HG03066 (cell line): Measurements from ENCODE around the gene SSBP1.
"Not testable (repeated sequence)": the region's sequence is repeated elsewhere in the genome, so short reads cannot be mapped to it uniquely, and the experiment has no call there.

ENCODE experiments used
- ATAC-seq: cut with Tn5 transposase; IDR thresholded peaks from one replicate; pipeline ENCODE4 v1.9.1; 2021; ENCODE audit warnings: low read depth; ENCODE audit not compliant: unreplicated experiment

The SSBP1 gene

GRCh38 chr7:141708351-141708750 lies 29.8 kb upstream of the SSBP1 start, which contains the start of gene WEE2:
Gene WEE2 (plus strand): TSS chr7:141708353. CDS start chr7:141708759, 406 bp downstream.
- ATAC-seq: no peak

GRCh38 chr7:141709318-141709717 lies 28.8 kb upstream of the SSBP1 start:
- no peak for ATAC-seq

DNA sequence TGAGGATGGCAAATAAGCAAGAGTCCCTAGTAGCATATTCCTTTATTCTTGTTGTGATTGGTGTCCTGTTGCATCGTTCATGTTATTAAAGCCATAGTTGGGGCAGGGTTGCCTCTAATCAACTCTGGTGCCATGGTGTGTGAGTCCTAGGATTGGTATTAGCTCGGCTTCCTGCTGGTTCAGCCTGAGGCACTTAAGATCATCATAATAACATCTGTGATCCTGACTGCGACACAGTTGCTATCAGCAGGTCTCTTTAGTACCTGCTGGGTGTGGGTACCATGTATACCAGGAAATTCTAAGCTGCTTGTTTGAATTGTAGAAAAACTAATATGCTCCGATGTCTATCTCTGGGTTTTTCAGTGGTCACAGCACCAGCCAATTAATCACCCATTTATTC lies 28.4 kb upstream of the SSBP1 start:
- ATAC-seq: no peak

DNA sequence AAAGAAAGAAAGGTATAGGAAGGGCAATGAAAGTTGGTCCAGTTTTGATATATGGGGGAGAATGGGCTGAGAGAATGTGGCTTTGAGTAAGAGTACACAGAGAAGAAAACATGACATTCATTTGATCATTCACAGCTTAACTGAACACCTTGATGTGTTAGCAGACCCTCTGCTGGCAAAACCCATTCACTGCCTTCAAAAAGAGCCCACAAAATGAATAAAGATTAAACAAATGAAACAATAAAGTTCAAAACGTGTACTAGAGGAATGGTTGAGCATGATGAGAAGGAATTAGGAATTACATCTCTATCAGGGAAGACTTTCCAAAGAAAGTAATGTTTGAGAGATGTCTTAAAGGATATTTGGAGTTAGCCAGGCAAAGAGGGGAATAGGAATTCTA lies 27.9 kb upstream of the SSBP1 start:
- ATAC-seq: no peak

DNA sequence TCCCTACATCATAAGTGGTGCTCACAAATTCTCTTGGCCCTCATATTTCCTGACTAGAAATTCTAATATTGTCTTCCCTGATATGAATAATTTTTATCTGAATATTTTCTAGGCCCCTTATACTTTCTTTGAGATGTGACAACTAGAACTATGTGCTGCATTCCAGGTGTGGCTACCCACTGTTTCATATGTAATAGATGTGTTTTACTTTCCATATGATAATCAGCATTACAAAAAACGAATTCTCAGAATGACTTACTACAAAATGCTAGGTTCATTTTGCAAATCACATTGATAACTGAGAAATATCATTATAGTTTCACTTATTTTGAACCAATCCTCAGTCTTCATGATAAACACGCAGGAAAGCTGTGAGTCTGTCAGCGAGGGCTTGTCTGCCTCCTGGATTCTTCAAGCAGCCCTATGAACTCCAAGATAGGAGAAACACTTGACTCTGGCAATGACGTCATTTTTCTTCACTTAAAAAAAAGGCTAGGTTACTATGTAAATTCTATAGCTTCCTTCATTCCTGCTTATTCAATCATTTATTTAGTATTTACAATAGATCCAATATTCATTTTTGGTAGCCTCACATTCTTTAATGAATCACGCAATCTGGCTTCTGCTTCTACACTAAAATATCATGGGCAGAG lies 25.4 kb upstream of the SSBP1 start:
- ATAC-seq: no peak

- ATAC-seq: no peak
These were observed 24.3 kb upstream of the SSBP1 start for GRCh38 chr7:141713890-141714289.

DNA sequence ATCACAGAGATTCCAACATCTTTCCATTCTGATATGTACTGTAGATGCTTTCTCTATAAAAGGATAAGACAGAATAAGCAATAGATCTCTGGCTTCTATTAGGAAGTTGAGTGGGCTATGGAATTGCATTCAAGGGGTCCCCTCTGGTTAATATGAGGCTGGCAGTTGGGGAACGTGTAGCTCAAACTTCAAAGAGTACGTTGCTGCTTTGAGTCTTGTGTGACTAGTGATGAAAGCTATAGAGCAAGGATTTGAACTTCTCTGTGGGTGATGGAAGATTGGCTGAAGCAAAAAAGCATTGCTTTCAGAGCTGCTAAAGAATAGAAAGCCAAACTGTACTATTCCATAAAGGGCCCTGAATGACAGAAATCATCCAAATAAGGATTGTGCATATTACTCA lies 23.6 kb upstream of the SSBP1 start:
- no peak for ATAC-seq

DNA sequence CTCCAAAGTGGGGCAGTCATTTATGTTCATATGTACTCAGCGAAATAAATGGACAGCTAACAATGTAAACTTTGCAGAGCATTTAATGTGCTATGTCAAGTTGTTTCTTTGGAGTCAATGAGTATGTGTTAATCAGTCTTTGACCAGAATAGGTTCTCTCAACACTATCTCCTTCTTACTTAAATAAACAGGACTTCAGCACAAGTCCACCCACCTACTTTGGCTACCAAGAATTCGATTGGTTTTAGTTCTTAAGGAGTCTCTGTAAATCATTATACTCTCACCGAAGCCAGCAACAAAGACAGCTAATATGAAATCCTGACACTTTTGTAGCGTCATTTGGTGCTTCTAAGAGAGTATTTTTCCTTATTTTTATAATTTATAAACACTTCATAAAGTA lies 23.1 kb upstream of the SSBP1 start:
- no peak for ATAC-seq

- no peak for ATAC-seq
These were observed 22.1 kb upstream of the SSBP1 start for GRCh38 chr7:141715794-141716689.

- ATAC-seq: no peak
These were observed 20.7 kb upstream of the SSBP1 start for GRCh38 chr7:141717450-141717849.

DNA sequence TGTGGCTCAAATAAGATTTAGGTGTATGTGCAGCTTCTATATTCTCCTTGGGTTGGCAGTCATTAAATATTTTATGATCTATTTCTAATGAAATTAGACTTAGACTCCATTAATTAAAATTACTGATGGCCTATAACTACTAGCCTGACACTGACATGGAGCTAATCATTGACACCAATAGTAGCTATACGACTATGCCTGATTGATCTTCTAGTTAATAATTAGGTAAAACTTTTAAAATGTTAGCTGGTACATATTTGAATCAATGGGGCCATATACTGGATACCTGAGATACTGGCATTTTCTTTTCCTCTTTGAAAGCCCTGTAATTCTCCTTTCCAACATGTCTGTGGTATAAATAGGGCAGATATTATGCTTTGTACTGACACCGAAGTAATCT lies 15.6 kb upstream of the SSBP1 start:
- ATAC-seq: no peak

DNA sequence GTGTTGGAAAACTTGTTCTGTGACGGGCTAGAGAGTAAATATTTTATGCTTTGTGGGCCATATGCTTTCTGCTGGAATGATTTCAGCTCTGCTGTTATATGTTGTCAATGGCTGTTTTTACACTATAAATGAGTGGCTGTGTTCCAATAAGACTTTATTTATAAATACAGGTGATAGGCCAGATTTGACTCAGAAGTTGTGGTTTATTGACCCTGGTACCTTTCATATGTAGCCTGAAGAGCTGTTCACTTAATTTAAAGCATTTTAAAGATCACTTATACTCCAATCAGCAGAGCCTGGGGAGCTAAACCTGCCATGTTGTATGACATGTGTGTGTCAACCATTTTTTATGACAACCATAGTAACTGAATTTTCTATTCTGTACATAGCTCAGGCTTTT lies 9.1 kb upstream of the SSBP1 start:
- no peak for ATAC-seq

DNA sequence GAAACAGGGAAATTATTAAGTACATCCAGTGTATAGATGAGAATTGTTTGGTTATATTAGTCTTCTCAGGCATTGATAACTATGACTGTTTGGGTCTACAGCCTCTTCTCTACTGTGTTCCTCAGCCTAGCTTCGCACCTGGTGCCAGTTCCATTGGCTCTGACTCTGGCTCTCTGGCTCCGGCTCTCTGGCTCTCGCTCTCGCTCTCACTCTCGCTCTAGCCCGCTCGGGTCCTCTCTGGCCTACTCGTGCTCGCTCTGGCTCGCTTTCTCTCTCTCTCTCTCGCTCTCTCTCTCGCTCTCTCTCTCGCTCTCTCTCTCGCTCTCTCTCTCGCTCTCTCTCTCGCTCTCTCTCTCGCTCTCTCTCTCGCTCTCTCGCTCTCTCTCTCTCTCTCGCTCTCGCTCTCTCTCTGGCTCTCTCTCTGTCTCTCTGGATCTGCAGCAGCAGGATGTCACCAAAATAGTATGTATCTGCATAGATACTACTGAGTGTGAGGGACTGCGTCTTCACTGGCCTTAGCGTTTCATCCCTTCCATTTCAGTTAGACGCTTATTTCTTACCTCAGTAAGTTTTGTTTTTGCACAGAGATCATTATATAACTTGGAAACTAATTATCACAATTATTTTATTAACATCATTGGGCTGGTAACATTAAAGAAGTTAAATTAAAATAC lies 6.5 kb upstream of the SSBP1 start:
- no peak for ATAC-seq

DNA sequence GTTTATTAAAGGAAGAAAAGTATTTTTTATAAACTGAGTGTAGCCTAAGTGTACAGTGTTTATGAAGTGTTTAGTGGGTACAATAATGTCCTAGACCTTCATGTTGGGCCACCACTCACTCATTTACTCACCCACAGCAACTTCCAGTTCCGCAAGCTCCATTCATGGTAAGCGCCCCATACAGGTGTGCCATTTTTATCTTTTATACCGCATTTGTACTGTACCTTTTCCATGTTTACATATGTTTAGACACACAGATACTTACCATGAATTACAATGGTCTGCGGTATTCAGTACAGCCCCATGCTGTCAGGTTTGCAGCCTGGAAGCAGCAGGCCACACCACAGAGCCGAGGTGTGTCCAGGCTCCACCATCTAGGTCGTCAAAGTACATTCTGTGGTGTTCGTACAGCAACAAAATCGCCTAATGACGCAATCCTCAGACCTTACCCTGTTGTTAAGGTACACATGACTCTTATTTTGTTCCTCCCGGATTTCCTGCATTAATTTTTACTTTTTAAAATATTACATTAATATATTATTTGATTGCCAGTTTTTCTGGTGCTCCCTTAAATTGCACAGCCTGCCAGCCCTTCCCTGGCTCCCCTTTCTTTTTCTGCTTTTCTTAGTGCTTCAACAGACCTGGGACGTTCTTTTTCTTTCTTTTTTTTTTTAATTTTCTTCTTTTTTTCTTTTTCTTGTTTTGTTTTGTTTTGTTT lies 881 bp upstream of the SSBP1 start:
- ATAC-seq: no peak

- peak; percentile 45 for ATAC-seq
These were observed 445 bp downstream of the SSBP1 start for GRCh38 chr7:141738592-141739013.

- no peak for ATAC-seq
These were observed 1.1 kb downstream of the SSBP1 start for GRCh38 chr7:141739250-141739649.

DNA sequence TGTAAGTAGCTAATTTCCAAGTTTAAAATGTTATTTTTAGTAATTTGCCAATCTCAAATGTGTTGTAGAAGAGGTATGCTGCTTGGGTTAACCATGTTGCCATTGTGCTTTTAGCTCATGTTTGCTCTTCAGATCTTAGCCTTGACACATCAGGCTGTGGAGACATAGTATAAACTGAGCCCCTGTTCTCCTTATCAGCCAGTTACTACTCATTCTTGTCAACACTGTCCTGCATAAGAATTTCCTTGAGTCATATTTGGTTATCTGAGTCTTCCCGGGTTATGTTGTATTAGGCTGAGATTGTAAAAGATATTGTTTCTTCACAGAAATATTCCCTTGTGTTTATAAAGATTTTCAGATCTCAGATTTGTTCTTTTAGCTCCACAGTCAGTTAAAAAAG lies 4.1 kb downstream of the SSBP1 start:
- no peak for ATAC-seq

- ATAC-seq: no peak
These were observed 6.0 kb downstream of the SSBP1 start for GRCh38 chr7:141744131-141744530.

DNA sequence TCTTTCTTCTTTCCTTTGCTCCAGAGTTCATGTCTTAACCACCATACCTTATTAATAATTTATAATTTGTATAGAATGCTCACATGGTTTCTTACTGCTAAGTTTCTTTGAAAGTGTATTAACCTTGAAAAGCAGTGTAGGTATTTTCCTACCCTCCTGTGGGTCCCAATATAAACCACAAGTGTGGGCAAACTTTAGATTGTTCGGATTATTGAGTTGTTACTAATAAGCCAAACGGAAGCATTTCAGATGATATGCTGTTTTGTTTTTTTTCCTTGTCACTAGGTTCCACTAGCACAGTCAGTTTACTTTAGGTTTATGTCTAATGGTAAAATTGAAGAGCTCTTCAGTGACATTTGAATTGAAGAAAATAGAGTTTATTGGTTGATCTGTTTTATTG lies 10.2 kb downstream of the SSBP1 start:
- no peak for ATAC-seq

- ATAC-seq: not testable (repeated sequence)
These were observed 13.7 kb downstream of the SSBP1 start for GRCh38 chr7:141751904-141752303.

DNA sequence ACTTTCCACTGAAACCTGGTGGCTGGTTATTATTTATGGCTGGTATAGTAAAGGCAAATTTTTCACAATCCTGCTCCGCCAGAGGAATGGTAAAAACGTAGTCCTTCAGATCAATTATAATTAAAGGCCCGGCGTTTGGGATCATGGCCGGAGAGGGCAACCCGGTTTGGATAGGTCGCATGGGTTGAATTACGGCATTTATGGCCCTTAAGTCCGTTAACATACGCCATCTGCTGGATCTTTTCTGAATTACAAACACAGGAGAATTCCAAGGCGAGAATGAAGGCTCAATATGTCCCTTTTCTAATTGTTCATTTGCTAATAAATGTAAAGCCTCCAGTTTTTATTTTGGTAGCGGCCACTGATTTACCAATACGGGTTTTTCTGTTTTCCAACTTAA lies 14.5 kb downstream of the SSBP1 start:
- no peak for ATAC-seq
